Cerebellar nuclear complex (tissue), 1 donor: ENCODE measurements around the gene PDE11A.

ENCODE experiments used
- DNase-seq, 2 experiments: peaks; one replicate each; lab custom pipeline; 2025; lab: John Stamatoyannopoulos, UW

The PDE11A gene

DNA sequence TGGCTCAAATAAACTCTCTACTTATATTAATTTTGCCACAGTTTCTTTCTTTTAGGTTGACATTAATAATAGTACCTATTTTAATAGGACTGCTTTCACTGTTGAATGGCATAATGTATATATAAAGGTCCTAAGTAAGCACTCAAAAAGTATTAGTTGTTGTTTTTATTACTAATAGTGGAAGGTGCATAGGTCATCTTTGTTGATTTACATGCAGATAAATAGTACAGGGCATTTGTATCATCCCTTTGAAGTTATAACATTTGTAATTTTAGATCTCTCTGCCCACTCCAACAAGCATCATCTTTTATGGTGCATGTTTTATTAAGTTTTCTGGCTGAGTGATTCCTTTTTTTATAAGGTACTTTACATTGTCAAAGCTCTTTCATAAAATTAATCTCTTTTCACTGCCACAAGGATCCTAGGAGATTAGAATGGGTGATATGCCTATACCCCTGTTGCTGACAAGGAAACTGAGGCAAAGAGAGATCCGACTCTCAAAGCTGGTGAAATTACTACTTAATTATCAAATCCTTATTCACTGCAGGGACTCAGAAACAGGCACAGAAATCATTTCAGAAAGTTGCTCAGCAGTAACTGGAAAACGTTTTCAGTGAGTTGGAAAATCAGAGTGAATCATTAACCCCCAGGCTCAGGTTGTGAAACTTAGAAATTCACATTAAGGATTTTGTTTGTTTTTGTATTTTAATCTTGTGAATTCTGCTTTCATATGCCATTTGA is 380.4 kb downstream of the PDE11A start:
- DNase-seq = no peak

DNA sequence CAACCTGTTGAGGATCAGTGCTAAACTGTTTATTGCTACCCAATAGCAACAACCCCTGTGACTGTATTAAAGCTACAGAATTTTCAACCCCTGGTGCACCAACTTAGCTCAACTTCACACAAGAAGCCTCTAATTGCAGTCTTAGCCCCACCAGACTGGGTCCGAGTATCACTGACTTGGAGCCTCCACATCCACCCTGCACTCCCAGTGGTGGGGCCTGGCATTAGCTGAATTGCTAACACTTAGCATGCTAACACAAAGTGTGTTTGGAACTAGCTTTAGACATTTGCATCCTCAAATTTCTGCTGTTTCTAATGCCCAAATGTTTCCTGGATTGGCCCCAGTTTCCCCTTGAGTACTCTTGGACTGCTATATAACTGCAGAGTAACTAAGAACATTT is 381.4 kb downstream of the PDE11A start:
- no peak for DNase-seq

DNA sequence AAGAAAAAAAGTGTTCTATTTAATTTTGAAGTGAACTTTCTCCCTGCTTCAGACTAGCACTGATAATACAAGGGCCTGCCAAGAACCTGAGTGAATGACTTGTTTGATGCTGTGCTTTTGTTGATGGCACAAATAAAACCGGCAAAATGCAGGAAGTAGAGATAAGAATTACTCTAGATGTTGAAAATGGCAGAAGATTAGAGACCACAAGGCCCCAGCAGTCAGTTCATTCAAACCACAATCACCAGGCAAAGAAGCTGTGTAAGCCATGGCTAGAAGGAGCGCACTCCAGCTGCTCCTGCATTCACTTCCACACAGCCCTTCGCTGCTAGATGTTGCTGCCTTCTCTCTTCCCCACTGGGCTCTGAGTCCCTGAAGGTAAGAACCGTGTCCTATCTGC is 383.0 kb downstream of the PDE11A start:
- DNase-seq = no peak

DNA sequence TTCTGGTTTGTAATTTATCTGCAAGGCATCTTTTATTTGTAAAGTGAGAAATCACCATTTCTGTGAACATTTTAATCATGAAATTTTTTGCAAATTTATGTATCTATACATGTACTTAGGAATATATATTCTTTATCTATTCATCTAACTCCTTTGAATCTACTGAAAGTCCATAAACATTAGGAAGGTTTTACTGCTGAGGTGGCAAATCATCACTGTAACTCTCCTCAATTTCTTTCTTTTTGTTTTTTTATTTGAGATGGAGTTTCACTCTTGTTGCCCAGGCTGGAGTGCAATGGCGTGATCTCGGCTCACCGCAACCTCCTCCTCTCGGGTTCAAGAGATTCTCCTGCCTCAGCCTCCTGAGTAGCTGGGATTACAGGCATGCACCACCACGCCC is 383.7 kb downstream of the PDE11A start:
- DNase-seq = no peak

DNA sequence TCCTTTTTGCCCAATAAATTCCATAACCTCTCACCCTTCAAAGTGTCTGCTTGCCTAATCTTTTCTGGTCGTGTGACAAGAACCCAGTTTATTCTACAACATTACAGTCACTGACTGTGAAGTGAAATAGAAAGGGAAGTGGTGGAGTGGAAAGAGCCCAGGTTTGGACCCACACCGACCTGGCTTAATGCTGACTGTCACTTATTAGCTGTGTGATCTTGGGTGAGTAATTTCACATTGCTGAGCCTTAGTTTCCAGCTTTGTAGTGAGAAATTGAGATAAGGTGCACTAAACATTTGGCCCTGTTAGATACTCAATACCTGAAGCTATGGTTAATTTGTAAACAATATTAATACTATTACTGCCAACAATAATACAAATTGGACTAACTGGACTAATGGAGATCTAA is 388.9 kb downstream of the PDE11A start:
- no peak for DNase-seq

DNA sequence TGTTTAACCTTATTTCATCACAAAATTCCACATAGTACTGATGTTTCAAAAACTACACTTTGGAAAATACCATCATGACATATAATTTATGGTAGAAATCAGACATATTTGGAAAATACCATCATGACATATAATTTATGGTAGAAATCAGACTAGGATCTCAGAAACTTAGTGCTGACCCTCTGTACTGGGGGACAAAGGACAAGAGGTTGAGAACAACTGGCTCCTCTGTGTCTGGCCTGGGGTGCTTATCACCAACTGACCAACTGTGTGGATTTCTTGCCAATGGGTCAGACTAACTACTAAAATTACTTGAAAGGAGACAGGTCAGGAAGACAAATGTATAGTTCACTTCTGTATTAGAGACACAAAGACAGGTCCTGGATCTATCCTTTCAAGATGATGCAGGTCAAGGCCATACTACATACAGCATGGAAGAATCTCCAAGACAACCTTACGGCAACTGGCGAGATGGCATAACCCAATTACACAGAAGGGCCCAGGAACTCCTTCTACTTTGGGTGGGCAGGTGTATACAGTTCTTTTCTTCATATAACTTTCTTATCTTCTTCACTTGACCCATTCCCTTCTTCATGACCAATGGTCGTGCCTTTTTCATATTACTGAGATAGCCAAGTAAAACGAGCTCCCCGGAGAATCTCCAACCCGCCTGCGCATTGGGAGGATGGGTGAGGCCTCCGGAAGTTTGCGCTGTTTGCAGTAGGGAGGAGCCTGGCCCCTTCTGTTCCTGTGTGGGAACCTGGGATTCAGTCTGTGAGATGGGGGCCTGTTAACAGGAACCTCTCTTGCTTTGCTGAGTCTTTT is 389.5 kb downstream of the PDE11A start:
- no peak for DNase-seq

DNA sequence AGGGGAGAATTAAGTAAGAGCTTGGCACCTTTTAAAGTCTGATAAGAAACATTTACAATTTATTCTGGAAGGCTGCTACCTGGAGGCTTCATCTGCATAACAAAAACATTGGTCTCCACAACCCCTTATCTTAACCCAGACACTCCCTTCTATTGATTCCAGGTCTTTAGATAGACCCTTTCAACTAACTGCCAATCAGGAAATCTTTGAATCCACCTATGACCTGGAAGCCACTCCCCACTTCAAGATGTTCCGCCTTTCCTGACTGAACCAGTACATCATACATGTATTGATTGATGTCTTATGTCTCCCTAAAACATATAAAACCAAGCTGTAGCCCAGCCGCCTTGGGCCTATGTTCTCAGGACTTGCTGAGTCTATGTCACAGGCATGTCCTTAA is 390.6 kb downstream of the PDE11A start:
- DNase-seq = no peak

DNA sequence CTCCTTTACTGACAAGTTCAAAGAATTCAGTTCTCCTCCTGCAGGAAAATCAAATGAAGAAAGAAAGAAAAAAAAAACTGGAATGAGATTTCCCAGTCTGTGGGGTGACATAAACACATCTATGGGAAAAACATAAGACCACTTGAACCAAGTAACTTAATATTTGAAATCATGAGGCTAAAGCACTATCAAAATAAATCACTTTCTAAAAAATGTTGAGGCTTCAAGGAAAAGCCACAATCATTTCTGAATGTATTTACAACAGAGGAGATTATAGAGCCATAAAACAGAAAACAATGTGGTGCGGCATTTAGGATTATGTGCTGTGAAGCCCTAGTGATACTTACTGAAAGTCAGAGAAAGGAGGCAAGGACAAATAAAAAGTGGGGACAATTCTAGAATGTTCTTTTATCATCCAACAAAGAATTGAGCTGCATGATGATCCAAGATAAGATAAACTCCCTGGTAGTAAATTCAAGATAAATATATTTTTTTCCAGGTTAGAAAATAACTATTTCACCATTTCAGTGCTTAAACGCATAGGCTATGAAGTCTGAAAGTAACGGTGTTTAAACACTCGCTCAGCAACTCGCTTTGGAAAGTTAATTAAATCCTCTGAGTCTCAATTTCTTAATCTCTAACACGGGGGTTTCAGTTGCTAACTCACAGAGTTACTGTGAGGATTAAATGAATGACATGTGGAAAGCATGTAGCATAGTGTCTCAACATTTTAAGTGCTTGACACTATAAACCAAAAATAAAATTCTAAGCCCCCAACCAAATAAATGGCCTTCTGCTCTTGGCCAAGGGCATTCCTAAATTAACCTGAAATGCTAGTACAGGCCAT is 391.5 kb downstream of the PDE11A start:
- DNase-seq = no peak

DNA sequence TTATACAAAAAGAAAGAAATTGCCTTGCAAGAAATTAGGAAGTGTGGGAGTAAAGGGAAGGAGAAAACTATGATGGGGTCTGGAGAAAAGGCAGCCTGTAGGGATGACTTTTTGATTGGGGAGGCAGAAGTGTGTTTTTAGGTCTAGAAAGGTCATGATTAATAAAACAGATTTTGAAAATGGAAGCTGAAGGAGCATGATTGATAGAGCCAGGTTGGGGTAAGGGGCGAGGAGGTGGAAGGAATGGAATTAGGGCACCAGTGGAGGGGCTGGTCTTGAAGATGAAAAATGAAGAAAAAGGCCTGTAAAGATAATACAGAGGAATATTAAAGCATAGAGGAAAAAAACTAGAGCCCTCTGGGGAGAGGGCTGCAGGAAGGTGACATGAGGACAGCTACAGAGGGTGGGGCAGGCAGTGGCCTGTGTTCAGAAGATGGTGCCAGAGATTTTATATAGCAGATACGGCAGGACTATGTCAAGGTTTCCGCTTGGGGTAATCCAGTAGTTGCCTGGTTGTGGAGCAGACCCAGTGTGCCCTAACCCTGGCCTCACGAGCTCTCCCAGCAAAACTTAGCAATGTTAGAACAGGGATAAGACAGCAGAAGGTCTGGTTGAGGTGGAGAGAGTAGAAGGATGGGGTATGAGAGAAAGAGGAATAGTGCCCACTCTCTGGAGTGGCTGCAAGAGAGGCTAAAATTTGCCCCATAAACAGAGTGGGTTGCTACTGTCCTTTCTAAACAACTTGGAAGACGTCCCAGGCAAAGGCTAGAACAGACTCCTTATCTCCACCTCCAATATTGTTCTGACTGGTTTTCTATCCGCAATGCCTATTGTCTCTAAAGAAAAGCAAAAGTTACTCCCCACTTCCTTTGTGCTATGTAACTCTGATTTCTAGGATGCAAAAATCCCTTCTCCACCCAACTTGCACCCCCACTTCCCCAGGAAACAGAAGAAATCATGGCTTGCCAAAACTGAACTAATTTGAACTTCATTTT is 392.7 kb downstream of the PDE11A start:
- no peak for DNase-seq

DNA sequence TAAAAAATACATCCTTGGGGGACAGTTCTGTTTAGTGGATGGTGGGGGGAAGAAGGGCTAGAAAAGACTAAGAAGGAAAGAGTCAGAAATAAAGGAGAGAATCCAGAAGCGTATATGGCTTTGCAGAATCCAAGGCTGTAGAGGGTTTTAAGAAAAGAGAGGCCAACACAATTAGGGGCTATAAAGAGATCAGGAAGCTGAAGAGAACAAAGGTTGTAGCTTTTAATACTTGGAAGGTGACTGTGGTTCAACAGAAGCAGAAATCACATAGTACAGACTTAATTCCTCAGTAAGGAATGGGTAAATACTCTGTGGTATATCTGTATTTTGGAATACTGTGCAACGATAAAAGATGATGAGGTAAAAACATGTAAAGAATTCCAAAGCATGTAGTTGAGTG is 393.6 kb downstream of the PDE11A start:
- no peak for DNase-seq

DNA sequence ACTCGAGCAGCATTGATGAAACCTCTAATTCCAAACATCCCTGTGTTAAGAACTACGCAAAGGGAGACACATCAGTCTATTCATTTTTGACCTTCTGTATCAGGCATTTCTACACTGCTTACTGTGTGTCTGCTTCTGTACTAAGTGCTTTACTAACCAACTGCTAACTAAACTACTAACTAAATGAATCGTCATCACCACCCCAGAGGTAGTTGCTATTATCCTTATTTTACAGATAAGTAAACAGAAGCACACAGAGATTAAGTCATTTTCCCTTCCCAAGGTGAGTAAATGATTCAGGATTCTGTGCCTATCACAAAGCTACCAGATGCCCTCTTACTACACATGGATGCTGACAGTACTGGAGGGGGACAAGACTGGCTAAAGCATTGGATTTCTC is 395.9 kb downstream of the PDE11A start:
- no peak for DNase-seq

DNA sequence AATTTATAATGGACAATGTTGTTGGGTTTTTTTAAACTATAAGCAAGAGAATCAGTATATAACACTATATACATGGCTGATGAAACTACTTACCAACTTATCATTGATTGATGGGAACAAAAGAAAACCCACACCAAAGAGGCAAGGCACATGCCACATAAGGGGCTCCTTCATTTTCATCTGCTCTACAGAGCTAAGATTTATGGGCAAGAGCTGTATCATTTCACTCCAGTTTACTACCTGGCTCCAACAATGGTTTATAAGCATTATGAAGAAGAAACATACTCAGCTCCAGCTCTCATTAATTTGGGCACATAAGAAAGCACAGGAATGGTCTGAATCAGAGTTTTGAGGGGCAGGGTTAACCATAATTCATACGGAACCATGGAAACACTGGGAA is 396.8 kb downstream of the PDE11A start:
- no peak for DNase-seq

DNA sequence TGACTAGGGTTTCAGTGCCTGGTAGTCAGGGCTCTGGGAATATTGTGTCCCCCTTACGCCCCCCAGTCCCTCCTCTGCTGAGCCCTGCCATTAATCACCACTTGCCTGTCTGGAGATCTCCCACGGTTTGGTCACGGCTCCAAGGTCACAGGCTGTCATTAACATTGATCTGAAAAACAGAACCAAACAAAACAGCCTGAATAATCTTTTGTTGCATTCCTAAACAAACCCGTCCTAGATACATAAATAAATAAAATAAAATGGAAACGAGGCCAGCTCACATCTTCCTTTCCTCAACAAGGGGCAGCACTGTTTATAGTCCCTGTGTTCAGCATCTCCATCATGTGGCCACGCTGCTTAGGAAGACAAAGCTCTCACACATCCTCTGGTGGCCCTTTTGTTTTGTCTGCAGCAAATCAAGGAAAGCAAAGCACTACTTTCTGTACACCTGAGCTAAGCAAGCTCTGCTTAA is 397.2 kb downstream of the PDE11A start:
- no peak for DNase-seq

DNA sequence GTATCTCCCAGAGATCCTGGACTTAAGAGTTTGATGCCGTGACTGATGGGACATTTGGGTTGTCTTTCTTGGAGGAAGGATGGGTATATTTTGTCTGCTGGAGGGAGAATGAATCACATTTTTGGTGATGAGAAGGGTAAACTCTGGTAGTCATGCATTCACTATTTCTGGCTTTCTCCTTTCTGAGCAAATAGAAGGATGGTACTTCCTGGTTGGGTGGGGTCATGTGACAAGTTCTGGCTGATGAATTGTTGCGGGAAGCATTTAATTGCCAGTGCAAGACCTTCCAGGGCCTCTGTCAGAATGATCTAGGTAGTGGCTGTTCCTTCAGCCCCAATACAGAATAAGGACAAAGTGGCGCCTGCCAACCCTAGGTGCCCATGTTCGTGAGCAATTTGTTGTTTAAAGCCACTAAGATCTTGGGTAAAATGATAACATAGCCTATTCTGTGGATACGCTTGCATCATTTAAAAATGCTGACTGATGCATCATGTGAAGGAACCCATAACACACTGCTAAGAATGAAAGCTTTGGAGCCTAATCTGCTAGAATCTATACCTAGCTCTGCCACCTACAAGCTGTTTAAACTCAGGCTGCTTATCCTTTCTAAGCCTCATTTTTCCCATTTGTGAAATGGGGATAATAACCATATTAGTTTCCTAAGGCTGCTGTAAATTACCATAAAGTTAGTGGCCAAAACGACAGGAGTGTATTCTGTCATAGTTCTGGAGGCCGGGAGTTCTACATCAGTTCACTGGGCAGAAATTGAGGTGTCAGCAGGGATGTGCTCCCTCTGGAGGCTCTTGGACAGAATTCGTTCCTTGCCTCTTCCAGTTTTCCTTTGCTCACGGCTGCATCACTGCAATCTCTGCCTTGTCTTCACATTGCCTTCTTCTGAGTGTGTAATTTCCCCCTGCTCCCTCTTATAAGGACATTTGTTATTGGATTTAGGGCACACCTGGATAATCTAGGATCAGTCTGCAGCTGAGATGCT is 398.7 kb downstream of the PDE11A start:
- DNase-seq = no peak

DNA sequence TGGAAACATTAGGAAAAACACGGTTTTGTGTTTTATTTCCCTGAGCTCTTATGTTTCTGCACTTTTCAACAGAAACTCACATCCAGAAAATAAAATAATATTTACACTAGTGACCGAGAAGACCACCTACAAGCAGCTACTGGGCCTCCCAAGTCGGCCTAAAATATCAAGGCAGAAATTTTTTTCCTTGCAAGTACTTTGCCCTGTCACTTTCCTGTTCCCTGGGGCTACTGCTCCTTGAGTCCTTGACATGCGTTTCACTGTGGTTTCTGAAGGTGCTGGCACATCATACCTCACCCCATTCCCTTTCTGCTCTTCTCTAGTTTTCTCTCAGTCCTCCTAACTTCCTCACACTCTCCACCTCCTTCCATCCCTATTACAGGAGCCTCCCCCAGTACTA is 400.9 kb downstream of the PDE11A start:
- no peak for DNase-seq

DNA sequence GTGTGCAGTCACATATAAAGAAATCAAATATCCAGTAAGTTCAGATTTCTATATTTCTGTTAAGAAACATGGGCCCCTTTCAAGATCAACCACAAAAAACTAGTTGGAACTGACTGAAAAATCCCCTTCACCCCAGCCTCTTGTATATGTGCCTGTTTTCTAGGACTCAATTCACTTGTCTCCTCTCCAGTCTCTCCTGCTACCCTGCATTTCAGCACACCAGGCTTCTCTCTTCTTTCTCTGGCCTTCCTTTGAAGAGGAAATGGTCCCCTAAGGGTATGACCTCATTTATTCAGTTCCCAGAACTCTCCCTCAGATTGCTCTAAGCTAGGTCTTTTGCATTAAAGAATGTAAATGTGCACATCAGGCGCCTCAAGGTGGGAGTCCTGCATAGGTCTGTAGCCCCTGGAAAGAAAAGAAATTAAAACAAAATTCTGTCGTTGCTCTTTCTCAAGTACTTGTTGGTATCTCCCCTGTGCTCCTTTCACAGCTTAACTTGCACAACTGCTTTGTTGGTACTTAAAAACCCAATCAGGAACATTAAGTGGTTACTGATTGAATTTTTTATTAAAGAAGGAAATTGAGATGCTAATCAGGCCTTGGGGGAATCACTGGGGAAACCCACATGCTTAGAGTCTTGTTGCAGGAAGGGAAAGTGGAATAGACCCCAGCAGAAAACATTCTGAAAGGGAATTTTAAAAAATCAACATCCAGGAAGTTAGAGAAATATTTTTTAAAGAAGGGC is 401.6 kb downstream of the PDE11A start:
- DNase-seq = no peak

DNA sequence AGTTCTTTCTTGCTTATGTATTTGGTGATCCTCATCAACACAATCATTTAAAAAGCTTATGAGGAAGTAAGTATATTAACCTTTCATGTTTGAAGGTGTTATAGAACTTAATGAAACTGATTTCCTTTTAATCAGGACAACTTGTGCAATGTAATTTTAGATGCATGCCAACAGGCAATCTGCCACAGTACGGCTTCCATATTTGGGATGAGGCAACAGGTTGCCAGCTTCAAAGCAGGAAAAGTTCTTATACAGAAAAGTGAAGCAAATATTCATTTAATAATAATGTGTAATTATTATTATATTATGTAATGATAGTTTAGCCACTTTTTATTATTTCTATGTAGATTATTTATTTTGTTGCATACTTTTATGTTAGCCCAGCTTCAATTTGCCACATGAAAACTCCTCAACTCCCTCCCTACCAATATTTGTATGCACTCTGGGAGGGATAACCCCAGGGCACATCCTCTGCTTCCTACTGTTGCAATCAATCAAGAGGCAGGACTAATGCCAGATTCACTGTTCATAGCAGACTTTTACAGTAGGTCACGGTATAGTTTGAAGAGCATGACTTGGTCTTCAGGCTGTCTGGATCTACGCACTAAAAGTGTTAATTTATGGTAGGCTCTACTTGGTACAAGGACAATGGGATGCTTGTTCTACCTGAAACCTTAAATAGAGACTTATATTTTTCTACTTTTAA is 402.8 kb downstream of the PDE11A start:
- DNase-seq = no peak

DNA sequence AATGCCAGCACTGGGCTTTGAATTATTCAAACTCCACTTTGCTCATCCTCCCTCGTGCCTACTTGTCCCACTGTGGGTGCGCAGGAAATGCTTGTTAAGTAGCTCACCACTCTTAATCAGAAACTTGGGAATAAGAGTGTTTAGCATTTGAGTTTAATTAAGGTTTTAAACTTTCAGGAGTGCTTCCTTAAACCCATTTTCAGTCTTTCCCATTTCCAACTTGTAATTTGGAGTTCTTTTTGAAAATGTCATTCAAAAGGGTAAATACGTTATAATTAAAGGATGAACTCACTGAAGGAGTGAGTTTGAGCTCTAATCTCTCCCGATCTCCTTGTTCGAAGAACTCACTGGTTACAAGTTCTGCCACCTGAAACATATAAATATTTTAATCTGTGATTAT is 403.4 kb downstream of the PDE11A start:
- DNase-seq = no peak

DNA sequence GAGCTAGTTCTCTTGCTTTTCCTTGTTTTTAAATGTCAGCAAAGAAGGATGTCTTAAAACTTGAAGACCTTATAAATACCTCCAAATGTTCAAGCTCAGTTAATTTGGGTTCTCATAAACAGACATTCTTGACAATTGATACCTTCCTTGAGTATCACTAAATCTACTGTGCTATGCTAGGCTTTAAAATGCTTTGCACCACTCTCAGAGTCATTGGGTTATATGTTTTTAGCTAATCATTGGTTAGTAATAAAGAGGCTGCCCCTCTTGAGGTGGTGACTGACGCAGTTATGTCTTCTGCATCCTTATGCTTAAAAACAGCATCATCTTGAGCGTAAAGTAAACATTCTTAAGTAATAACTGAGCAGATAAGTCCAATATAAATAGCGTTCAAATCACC is 404.0 kb downstream of the PDE11A start:
- no peak for DNase-seq
